ENCODE data around the gene SLC12A3.

The SLC12A3 gene

DNA sequence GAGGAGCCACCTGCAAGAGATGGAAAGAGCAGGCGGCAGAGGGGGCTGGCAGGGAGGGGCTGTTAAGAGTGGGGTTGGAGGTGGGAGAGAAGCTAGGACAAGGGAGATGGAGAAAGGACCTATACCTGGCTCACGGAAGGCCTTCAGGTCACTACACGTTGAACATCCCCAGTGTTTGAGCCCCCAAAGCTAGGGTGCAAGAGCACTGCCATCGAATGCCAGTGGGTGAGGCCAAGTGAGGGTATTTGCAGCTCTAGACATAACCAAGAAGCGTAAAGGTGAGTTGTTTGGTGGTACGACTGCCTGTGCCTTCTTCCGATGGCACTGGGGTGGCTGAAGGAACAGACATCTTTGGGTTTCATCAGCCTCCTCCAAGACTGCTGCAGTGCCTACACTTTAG, 49.9 kb downstream of the SLC12A3 start:
- DNase-seq = no peak
- Histone ChIP-seq H4K20me1 (ENCODE audit: insufficient read depth, low read length) (no peaks in the 10 kb centered on the region), H3K27ac (ENCODE audit: low read length) (no peak overlapping the region), H2AFZ (ENCODE audit: low read depth, low read length) (no peak overlapping the region), H3K79me2 (ENCODE audit: insufficient read depth, low read length) (no peaks in the 10 kb centered on the region), H3K4me3 (ENCODE audit: low read depth in 1 of 2, low read length in 2 of 2) (no peak overlapping the region), H3K36me3 (ENCODE audit: insufficient read depth, low read length) (no peaks in the 10 kb centered on the region), H3K27me3 (ENCODE audit: insufficient read depth, low read length, poor library complexity) (no peaks in the 10 kb centered on the region), H3K4me1 (ENCODE audit: insufficient read depth, low read length) (peaks cover 19% of the 10 kb centered on the region), H3K9me3 (ENCODE audit: insufficient read depth, low read length, severe bottlenecking) (no peaks in the 10 kb centered on the region), H3K9ac (ENCODE audit: low read depth, low read length) (no peak overlapping the region), H3K4me2 (ENCODE audit: insufficient read depth, low read length) (no peak overlapping the region)
- TF ChIP-seq EZH2 (IDR thresholded peaks at IDR 0.05; ENCODE audit: borderline replicate concordance, low read depth, low read length, severe bottlenecking) = no peak
- TF ChIP-seq, protein P1, sequence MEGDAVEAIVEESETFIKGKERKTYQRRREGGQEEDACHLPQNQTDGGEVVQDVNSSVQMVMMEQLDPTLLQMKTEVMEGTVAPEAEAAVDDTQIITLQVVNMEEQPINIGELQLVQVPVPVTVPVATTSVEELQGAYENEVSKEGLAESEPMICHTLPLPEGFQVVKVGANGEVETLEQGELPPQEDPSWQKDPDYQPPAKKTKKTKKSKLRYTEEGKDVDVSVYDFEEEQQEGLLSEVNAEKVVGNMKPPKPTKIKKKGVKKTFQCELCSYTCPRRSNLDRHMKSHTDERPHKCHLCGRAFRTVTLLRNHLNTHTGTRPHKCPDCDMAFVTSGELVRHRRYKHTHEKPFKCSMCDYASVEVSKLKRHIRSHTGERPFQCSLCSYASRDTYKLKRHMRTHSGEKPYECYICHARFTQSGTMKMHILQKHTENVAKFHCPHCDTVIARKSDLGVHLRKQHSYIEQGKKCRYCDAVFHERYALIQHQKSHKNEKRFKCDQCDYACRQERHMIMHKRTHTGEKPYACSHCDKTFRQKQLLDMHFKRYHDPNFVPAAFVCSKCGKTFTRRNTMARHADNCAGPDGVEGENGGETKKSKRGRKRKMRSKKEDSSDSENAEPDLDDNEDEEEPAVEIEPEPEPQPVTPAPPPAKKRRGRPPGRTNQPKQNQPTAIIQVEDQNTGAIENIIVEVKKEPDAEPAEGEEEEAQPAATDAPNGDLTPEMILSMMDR (IDR thresholded peaks at IDR 0.05; ENCODE audit: borderline replicate concordance, extremely low read depth, low read length, poor library complexity, severe bottlenecking) = no peak
- ATAC-seq (ENCODE audit: insufficient read depth, low read depth) = no peak

DNA sequence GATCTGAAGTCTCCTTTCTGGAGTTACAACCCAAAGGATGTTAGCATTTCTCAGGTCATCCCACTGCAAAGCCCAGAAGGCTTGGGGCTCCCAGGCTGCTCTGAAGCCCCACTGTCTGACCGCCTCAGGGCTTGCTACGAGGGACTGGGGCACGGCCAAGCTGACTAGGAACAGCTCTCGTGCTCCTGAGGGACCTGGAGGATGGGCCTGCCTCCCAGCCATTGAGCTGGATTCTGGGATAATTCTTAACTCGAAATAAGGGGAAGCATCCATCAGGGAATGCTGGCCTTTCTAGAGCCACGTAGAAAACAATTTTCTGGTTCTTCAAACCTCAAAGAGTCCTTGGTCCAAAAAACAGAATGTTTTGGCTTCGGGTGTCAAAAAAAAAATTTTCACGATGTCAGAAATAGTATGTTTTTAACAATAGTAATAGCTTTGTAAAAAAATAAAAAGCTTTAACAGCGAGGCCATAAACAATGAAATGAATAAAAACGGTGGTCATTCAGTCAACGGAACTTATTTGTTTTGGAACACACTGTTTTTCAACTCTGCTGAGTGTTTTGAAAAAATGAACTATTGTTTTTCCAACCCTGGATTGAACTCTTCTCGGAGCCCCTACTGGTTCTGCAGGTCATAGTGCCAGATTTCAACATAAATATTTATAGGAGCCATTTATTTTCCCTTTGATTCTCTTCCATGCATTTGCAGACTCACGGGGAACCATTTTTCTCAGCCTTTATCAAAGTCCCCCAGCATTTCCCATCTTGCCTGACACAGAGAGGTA, 50.5 kb downstream of the SLC12A3 start:
- DNase-seq = no peak
- Histone ChIP-seq H3K27me3 (ENCODE audit: insufficient read depth, low read length, poor library complexity) (no peaks in the 10 kb centered on the region), H4K20me1 (ENCODE audit: insufficient read depth, low read length) (no peaks in the 10 kb centered on the region), H3K79me2 (ENCODE audit: insufficient read depth, low read length) (no peaks in the 10 kb centered on the region), H3K4me3 (ENCODE audit: low read depth in 1 of 2, low read length in 2 of 2) (no peak overlapping the region), H2AFZ (ENCODE audit: low read depth, low read length) (no peak overlapping the region), H3K27ac (ENCODE audit: low read length) (no peak overlapping the region), H3K9me3 (ENCODE audit: insufficient read depth, low read length, severe bottlenecking) (no peaks in the 10 kb centered on the region), H3K4me1 (ENCODE audit: insufficient read depth, low read length) (peaks cover 16% of the 10 kb centered on the region), H3K9ac (ENCODE audit: low read depth, low read length) (no peak overlapping the region), H3K4me2 (ENCODE audit: insufficient read depth, low read length) (no peak overlapping the region), H3K36me3 (ENCODE audit: insufficient read depth, low read length) (no peaks in the 10 kb centered on the region)
- no peak for ATAC-seq (ENCODE audit: insufficient read depth, low read depth)
- TF ChIP-seq EZH2 (IDR thresholded peaks at IDR 0.05; ENCODE audit: borderline replicate concordance, low read depth, low read length, severe bottlenecking) = no peak
- TF ChIP-seq, protein P1 (IDR thresholded peaks at IDR 0.05; ENCODE audit: borderline replicate concordance, extremely low read depth, low read length, poor library complexity, severe bottlenecking) = no peak

DNA sequence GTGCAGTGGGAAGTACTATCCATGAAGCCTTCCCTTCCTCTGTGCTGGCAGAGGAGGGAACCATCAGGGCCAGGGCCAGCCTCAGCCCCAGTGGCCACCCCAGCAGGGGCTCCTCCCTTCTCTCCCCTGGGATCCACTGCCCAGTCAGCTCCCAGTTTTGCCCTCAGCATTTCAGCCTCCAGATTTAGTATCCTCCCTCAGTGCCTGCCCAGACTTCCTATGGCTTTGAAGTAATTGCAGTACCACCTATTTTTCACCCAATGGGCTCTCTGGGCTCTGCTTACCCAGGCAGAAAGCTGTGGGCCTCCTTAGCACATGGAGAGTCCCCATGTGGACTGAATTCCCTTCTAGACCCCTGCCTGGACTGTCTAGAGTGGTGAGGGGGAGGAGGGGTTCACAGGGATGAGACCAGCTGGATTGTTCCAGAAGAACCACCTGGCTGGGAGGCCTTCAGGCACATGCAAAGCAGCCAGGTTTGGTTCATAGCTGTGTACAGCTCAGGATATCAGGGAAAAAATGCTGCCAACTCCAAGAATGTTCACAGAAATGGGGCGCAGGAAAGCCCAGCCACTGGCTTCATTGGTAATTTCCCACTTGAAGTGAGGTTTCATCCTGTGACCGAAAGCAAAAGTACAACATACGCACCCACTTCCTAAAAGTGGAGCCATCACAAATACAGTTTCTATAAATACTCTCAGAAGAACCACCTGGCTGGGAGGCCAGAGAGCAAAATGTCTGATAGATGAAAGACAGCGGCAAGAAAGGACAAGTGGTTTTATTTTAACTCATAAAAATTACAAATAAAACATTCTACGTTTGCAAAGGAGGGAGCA, 51.8 kb downstream of the SLC12A3 start:
- Histone ChIP-seq H3K9me3 (ENCODE audit: insufficient read depth, low read length, severe bottlenecking) (no peaks in the 10 kb centered on the region), H3K79me2 (ENCODE audit: insufficient read depth, low read length) (no peaks in the 10 kb centered on the region), H3K4me3 (ENCODE audit: low read depth in 1 of 2, low read length in 2 of 2) (no peak overlapping the region), H3K9ac (ENCODE audit: low read depth, low read length) (no peak overlapping the region), H3K27ac (ENCODE audit: low read length) (no peak overlapping the region), H2AFZ (ENCODE audit: low read depth, low read length) (no peak overlapping the region), H4K20me1 (ENCODE audit: insufficient read depth, low read length) (no peaks in the 10 kb centered on the region), H3K4me1 (ENCODE audit: insufficient read depth, low read length) (peaks cover 4% of the 10 kb centered on the region), H3K4me2 (ENCODE audit: insufficient read depth, low read length) (no peak overlapping the region), H3K27me3 (ENCODE audit: insufficient read depth, low read length, poor library complexity) (no peaks in the 10 kb centered on the region), H3K36me3 (ENCODE audit: insufficient read depth, low read length) (no peaks in the 10 kb centered on the region)
- ATAC-seq (ENCODE audit: insufficient read depth, low read depth) (no peak), DNase-seq (no peak)
- TF ChIP-seq EZH2 (IDR thresholded peaks at IDR 0.05; ENCODE audit: borderline replicate concordance, low read depth, low read length, severe bottlenecking) = no peak
- TF ChIP-seq, protein P1 (IDR thresholded peaks at IDR 0.05; ENCODE audit: borderline replicate concordance, extremely low read depth, low read length, poor library complexity, severe bottlenecking) = no peak
